GM19025 (cell line): ENCODE results near the gene PARP8.

ENCODE experiments used
- ATAC-seq: cut with Tn5 transposase; IDR thresholded peaks from one replicate; pipeline ENCODE4 v1.9.1; 2021; ENCODE audit warnings: mild to moderate bottlenecking, low read depth, moderate library complexity; ENCODE audit not compliant: unreplicated experiment

Gene PARP8

DNA sequence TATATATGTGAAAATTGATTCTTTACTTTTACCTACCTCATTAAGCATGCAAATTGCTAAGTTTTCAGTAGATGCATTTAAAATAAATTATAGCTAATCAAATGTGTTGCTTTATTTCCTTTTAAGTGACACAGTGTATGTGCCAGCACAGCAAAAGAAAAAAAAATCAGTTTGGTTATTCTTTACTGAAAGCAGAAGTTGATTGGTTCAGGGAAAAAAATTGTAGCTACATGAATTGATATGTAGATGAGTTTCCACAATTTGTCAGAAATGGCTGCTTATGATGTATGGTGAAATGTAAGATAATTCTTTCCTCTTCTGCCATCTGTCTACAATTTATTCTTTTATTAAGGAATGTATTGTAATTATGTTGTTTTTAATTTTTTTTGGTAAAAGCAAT is 57.8 kb downstream of the PARP8 start:
- ATAC-seq, result no peak

DNA sequence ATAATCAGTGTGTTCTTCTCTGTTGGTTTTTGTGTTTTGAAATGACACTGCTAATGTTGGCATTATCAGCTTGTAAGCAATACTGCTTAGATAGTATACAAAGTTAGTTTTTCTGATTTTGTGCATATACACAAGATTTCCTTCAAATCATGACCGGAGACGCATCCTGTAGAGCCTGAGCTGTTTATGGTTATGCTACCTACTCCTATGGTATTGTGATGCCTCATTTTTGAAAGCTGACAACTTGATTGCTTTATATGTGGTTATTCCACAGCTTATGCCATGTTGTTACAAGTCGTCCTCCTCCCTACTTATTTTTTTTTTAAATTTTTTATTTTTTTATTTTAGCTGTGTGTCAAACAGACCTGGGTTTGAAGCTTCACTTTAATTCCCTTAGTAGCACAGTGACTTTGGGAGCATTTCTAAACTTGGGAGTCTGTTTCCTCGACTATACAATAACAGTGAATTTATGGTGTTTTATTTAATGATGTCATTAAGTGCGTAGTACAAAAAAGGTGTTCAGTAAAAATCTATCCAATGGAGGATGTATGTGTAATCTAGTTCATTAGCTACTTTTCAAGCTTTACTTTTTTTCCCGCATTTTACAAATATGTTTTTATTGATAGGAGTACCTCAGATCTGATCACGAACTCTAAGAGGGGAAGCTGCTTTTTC is 59.5 kb downstream of the PARP8 start:
- no peak for ATAC-seq

DNA sequence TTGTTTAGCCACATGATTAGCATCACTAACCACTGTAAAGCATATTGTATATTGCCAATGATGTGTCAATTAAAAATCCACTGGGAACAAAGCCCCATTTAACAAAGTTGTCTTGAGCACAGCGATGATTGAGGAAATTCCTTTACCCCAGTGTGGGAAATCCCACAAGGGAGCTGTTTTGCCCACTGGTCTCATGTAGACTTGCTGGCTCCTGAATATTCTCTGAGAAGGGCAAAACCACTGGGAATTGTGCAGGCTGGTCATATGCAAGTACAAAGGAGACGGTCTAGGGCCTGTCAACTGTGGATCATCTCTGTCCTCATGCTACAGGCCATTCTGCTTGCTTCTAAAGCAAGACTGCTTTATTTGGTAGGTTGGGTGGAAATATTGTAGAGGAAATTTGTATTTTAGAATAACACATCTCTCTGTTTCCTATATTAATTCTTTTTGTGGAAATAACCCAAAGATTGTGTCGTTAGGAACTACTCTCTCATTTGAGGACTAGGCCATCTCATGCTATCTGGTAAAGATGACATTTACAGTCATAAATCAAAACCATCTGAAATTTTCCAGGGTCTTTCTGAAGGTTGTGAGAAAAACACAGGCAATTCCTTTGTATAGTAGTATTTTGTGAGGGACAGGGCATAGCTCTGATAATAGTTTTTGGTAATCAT is 60.2 kb downstream of the PARP8 start:
- no peak for ATAC-seq

DNA sequence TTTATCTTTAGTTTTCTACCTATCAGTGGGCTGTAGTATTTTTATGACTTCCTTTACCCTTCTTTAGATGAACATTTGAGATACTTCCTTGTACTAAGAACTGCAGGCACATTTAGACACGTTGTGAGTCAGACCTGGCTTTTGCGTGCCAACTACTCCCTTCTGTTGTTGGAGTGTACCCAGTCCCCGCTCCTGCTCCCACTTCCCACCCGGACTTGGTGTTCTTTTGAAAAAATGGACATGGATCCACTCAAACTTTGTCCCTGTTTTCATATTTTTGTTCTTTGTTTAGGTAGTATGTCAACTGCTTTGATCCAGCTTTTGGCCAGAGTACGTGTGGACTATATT is 60.7 kb downstream of the PARP8 start:
- ATAC-seq, result no peak

DNA sequence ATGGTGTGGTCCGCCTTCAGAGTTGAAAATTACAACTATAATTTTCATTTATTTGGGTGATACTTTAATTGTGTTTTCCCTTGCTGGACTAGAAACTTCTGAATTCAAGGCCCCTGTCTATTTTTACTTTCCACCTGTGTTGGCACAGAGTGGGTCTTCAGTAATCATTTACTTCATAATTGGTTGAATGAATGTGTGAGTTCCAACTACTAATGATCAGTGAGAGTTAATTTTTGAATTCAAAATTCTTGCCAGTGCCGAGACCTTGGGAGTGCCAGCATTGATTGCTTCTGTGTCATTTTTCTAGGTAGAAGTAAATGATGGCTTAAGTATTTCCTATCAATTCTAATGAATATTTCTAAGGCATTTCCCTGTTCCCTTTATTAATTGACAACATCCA is 61.4 kb downstream of the PARP8 start:
- ATAC-seq, result no peak

DNA sequence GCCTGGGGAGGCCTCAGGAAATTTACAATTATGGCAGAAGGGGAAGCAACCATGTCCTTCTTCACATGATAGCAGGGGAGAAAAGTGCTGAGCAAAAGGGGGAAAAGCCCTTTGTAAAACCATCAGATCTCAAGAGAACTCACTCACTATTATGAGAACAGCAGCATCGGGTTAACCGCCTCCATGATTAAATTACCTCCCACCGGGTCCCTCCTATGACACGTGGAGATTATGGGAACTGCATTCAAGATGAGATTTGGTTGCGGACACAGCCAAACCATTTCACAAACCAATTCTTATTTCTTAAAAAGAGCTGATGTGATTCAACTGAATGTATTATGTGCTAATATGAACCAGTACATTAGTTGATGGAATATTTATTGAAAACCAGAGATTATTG is 63.9 kb downstream of the PARP8 start:
- ATAC-seq, result no peak

DNA sequence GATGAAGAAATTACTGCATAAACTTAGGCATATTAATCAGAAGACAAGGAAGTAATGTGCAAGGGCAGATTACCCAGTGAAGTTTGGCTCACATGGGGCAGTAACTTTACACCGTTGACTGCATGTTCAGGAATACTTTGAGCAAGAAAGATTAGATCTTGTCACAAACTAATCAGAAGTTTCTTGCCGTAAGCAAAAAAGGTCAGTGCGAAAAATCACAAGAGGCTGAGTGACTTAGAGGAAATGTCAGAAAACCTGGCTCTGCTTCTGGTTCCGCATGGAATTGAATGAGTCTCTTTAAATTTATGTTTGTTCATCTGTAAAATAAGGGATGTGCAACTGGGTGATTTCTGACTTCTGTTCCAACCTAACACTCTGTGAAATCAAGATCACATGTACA is 64.4 kb downstream of the PARP8 start:
- ATAC-seq, result no peak

DNA sequence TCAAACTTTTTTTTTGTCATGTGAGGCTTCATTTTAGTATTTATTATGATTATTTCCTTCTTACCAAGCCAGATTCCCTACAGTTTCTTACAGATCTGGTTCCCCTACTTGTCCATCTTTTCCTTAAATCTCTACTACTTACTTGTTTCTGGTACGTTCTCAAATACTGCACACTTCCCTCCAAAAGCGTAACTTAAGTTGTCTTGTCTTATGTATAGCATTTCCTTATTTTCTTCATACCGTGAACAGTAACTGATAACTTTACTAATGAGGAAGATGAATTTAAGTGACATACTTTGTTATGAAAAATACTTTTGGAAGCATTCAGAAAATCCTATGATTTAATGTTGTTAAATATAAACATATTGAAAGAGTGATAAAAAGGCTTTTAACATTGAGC is 67.3 kb downstream of the PARP8 start:
- no peak for ATAC-seq

DNA sequence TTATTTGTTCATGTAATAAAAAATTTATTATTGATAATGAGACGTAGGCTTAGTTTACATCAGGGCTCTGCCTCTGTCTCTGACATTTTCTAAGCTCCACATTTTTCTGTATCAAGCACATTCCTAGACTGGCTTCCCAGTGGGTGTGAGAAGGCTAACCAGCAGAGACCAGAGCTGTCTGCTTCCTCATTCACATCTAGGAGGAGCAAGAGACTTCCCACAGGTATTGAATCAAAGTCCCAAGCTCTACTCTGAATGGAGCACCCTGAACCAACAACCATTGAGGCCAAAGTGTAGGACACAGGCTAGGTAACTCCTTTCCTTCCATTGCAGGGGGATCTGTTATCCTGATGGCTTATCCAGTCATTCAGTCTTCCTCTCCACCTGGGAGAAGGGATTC is 72.4 kb downstream of the PARP8 start:
- no peak for ATAC-seq

DNA sequence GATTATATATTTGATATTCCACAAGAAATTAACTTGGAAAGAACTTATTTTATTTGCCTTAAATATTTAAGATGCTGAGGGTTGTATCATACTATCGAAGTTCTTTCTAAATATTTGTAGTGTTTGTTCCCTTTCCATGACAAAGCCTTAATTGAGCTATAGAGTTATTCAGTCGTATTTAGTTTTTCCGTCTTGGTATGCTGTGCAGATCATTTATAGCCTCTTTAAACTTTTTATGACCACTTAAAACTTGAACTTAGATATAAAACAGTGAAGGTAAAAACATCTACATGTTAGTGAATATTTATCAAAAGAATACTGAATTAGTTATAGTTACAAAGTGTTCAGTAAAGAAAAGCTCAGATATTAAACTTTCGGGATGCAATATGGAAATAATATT is 74.4 kb downstream of the PARP8 start:
- no peak for ATAC-seq

DNA sequence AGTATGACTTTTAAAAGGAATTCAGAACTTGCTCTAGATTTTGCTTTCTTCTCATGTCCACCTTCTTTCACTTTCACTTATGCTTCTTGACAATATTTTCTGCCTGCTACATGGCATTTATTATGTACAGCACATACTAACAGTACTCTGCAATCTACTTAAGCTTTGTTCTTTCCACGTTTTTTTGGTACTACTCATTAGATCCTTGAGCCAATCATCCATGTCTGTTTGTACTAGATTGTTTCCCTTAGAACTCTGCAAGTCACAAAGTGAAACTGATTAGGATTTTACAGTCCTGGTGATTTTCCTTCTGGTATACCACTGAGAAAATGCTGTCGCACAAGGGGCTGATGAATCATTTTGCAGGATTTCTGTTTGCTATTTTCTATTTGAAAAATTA is 78.3 kb downstream of the PARP8 start:
- ATAC-seq, result peak; percentile 61

DNA sequence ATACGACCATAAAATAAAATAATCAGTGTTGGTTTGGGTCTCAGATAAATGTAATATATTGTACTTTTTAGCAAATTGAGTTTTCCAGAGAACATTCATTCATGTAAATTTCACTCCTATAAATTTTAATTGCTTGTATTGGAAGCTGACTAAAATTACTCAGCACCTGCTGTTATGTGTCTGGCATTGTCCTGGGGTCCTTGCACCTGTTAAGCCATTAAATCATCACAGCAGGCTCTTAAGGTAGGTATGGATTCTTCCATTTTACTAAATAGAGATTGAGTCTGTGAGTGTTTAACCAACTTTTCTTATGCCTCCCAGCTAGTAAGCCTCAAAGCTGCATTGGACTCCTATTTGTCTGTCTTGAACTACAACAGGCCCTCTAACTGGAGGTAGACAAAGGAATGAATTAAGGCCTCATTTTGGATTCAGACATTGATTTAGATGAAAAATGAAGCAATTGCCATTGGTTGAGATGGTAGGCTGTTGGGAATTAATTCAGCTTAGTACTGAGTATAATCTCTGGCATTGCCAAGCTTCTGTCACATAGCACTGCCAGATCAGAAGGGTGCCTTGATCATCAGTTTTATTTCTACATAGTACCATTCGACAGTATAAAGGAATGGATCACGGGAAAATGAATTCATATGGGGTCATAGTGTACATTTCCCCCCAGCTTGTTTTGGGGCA is 78.9 kb downstream of the PARP8 start:
- no peak for ATAC-seq

DNA sequence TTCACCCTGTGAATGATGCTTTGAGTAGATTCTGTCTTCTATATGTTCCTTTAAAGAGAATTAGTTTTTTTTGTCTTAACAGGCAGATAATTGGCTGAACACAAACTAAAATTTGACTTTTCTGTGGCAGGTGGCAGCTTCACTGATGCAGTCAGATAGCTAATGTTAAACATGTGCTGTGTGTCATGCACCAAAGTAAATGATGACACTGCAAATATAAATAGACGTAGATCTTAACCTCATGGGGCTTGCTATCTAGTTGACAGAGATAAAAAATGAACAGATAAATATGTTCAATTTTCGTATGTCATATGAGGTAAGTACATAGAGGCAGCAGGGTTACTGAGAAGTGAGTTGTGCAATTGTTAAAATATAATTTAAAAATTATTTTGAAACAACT is 82.7 kb downstream of the PARP8 start:
- ATAC-seq, result no peak

DNA sequence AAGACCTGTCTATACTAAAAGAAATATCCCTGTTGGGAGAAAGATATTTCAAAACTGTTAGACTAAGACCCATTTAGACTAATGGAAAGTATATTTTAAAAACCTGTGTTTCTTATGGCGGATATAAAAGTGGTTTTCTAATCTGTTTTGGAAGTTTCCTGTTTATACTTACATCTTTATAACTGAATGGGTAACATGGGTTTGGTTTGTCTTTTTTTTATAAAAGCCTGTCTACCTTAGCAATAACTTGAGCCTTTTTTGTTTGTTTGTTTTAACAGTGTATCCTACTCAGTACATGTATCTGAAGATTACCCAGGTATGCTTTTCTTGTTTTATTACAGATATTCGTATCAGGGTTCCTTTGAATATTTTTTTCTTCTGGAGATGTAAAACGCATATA is 83.4 kb downstream of the PARP8 start:
- no peak for ATAC-seq

DNA sequence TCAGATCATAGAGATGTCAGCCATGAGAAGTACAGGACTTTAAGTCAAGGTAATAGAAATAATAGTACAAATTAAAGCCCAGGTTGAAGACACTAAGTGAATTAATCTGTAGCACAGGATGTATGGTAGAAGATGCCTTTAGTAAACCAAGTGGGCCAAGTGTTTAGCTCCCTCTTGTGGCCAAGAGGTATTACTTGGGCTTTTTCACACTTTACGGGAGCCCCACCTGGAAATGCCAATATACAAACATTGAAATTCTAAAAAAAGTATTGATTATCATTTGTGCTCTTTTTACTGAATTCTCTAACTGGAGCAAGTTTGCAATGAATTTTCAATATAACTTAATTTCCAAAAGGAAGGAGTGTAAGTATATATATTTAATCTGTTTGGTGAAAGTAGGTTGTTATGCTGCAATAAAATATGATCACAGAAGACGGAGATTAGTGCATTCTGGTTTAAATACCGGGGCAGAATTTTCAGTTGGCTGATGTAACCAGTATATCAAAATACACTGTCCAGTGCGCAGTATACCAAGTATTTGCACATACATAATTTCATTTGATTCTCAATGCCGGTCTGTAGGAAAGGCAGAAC is 84.7 kb downstream of the PARP8 start:
- ATAC-seq, result peak; percentile 85

DNA sequence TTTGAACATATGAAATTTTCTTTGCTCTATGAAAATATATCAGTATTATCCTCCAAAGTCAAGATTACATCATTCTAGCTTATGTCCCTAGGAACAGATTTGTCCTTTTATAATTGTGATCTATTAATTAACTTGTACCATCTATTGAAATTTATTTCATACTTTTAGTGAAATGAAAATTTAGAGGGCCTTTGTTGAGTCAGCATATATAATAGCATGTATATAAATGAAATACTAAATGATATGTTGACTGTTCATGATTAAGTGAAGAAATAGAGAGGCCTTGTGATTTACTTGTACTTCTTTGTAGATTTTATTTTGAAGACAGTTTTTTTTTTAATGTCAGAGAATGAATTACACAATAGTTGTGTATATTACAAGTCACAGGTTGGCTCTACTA is 86.4 kb downstream of the PARP8 start:
- ATAC-seq, result no peak

DNA sequence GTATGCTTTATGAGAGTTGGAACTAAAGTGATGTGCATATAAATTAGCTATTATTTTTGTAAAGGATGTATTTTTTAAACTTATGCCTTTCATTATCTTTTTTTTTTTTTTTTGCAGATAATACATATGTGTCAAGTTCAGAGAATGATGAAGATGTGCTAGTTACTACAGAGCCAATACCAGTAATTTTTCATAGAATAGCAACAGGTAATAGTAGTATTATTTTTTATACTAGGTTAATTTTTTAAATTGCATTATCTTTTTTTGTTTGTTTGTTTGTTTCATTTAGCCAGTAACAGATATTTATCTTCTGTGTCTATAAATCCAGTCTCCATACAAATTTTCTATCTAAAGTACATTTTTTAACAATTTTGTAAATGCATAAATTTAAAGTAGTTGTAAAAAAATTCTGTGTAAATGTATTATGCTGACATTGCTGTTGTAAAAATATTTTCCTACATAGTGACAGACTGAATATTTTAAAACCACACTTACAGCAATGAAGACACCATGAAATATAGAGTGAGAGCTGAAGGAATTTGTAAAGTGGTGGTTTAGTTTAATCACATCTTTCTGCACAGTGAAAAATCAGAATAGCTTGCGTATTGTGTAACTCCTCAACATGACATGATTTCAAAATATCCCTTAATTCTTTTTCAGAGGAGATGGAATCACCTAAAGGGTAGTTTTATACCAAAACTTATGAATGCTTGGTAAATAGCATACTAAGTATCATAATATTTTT is 93.3 kb downstream of the PARP8 start:
- ATAC-seq, result no peak

DNA sequence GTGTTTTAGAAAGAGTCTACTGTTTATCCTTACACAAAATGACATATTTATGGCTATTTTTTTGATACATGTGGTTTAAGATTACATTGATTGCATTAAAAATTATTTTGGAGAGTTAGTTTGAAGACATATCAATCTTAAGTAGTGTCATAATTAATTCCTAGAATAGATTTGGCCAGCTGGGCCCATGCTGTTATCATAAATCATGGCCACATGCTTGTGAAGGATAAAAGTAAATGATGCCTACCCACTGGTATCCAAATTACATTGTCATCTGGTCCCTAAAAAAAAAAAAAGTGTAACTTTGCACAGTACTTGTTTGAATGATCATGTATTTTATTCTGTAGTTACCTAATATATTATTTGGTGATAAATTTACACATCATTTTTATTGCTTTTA is 96.9 kb downstream of the PARP8 start:
- no peak for ATAC-seq

DNA sequence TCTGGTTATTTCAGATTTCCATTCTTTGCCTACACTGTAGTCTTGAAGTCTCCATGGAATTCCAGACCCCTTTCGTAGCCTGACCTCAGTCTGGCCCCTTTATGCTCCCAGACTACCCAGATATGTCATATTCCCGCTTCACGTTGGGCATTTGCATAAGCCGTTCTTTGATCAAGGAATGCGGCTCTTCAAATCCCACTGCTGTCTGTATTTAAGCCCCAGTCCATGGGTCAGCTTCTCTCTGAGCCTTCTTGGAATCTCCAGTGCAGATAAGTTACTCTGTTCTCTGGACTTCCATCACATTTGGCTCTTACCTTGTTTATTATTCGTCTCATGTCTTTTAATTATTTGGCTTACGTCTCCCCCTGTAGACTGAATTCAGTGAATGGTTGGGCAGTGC is 97.4 kb downstream of the PARP8 start:
- no peak for ATAC-seq

DNA sequence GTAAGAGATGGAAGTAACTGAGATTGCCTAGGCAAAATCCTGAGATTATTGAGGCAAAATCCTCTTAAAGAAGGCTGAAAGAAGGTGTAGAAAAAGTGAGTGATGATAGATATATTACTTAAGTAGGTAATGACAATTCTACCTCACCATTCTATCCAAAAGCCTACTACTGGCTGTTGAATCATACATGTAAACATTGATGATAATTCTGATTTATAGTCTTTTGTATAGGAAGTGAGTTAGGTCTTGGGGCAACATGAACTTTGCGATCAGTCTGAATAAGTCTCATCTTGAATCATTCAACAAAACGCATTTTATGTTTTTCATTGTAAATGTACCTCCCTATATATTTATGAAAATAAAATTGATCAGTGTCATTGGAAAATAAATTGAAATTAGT is 99.6 kb downstream of the PARP8 start:
- no peak for ATAC-seq

DNA sequence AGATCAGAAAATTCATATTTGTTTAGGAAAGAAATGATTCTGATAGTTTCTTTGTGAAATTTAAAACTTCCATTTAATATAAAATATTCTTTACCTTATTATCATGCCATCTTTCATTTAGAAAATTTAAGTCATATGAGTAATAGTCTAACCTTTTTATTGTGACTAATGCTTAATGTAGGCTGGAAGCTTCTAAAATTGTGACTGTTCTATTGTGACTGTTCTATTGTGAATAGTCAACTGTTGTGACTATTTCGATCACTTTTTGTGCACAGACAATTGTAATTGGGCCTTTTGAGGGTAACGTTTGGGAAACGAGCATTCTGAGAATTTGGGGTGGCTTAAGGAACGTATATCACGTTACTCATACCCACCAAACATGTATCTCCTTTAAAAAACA is 100.0 kb downstream of the PARP8 start:
- ATAC-seq, result no peak
